ENCODE measurements around the gene TAOK2.
"Not testable (repeated sequence)": the region's sequence is repeated elsewhere in the genome, so short reads cannot be mapped to it uniquely, and the experiment has no call there.

Gene TAOK2

GRCh38 chr16:30040221-30040620, 66.6 kb downstream of the TAOK2 start:
- no peak for DNase-seq (ENCODE audit: low read depth)

GRCh38 chr16:30040690-30041089, 67.0 kb downstream of the TAOK2 start:
- not testable (repeated sequence) for DNase-seq (ENCODE audit: low read depth); H3K4me3 ChIP-seq (ENCODE audit: low read depth, low read length)

More at GRCh38 chr16:30040221-30040620, 66.6 kb downstream of the TAOK2 start:
- no peak overlapping the region for H3K4me3 ChIP-seq (ENCODE audit: low read depth, low read length)
- no peak for TF ChIP-seq CTCF (conservative IDR thresholded peaks at IDR 0.05; ENCODE audit: low read depth, low read length)

- H3K4me3 ChIP-seq (ENCODE audit: low read depth, low read length): no peak overlapping the region
- peak; percentile 67 for DNase-seq (ENCODE audit: low read depth)
- TF ChIP-seq CTCF (conservative IDR thresholded peaks at IDR 0.05; ENCODE audit: low read depth, low read length): peak; percentile 34
Observed at GRCh38 chr16:30041841-30042240, 68.2 kb downstream of the TAOK2 start.
